HCT116 (cell line): ENCODE data around the gene CAPN3. TPM values are rescaled to one million over a fixed set of nuclear protein-coding genes. Genes with fewer than 3 reads are reported as not detected.

Experiments used
- ATAC-seq: fragments of 200-7000 bp; cut with Tn5 transposase; 2 replicates; pipeline ENCODE4 v1.9.1; 2020; ENCODE audit warnings: mild to moderate bottlenecking, moderate library complexity
- BruUV-seq: library from RNA; stranded (reverse); fragments of 400-500 nt; replicated peaks from 2 replicates; lab custom pipeline; 2021; lab: Mats Ljungman, UMichigan
- CTCF ChIA-PET: fragments of 300-600 bp; sonication (Branson Sonifier 250); formaldehyde crosslinking; loops from one replicate; lab custom pipeline; 2021; ENCODE audit warnings: antibody characterized with exemption; lab: Charles Lee
- POLR2A ChIA-PET: fragments of 300-600, 350-600 bp; sonication (Branson Sonifier 250); formaldehyde crosslinking; loops from one replicate; lab custom pipeline; 2021; ENCODE audit warnings: antibody characterized with exemption; lab: Charles Lee
- RAD21 ChIA-PET, 2 experiments: fragments of 300-600 bp; sonication (Branson Sonifier 250); formaldehyde crosslinking; loops; one replicate each; lab custom pipeline; 2023; ENCODE audit warnings: low total read pairs in 2 of 2; ENCODE audit not compliant: uncharacterized antibody in 2 of 2, unreplicated experiment in 2 of 2, low non-redundant PET in 1 of 2; lab: Charles Lee
- DNase-seq: peaks from one replicate; pipeline ENCODE4 v3.0.0-alpha.2; 2010; ENCODE audit warnings: low read depth, low spot score
- H2AFZ ChIP-seq: fragments of 200-600 bp; shearing (Covaris generic), sonication (generic); 2 replicates; pipeline ENCODE4 v1.6.1; 2017; ENCODE audit warnings: low read depth, mixed run types, mixed read lengths, antibody characterized with exemption, low read length; ENCODE audit not compliant: poor library complexity, severe bottlenecking
- H3K27ac ChIP-seq: 2 replicates; pipeline ENCODE4 v1.5.1; 2012; ENCODE audit warnings: low read depth, low read length
- H3K27me3 ChIP-seq: fragments of 200-600 bp; sonication (generic); 2 replicates; pipeline ENCODE4 v1.6.1; 2016; ENCODE audit warnings: mixed run types, low read length, mixed read lengths; ENCODE audit not compliant: insufficient read depth
- H3K36me3 ChIP-seq, 2 experiments: fragments of 200-500 bp in 1 of 2; fragments of 200-600 bp in 1 of 2; sonication (Bioruptor generic) in 1 of 2; sonication (generic) in 1 of 2; 2 replicates each; pipeline versions ENCODE4 v1.5.1 to v1.6.1; 2014 to 2016; ENCODE audit warnings: low read length in 2 of 2, inconsistent platforms in 1 of 2, mixed read lengths in 1 of 2, mixed run types in 1 of 2; ENCODE audit not compliant: insufficient read depth in 2 of 2, control insufficient read depth in 1 of 2
- H3K4me1 ChIP-seq, 2 experiments: fragments of 200-600 bp in 1 of 2; sonication (generic) in 1 of 2; 2 replicates each; pipeline versions ENCODE4 v1.5.1 to v1.6.1; 2012 to 2017; ENCODE audit warnings: low read length in 2 of 2, inconsistent platforms in 1 of 2, mild to moderate bottlenecking in 1 of 2, mixed read lengths in 1 of 2, mixed run types in 1 of 2, moderate library complexity in 1 of 2; ENCODE audit not compliant: insufficient read depth in 2 of 2, control insufficient read depth in 1 of 2
- H3K4me2 ChIP-seq: fragments of 200-600 bp; sonication (generic); 2 replicates; pipeline ENCODE4 v1.6.1; 2017; ENCODE audit warnings: mixed run types, low read length, mixed read lengths
- H3K4me3 ChIP-seq, 2 experiments: fragments of 200-600 bp in 1 of 2; sonication (generic) in 1 of 2; replicated peaks in 1 of 2; 2 replicates each; pipeline ENCODE4 v1.5.1; 2011 to 2016; ENCODE audit warnings: low read length in 2 of 2, control low read depth in 1 of 2, low read depth in 1 of 2, mild to moderate bottlenecking in 1 of 2, mixed read lengths in 1 of 2, mixed run types in 1 of 2
- H3K79me2 ChIP-seq: fragments of 200-600 bp; sonication (generic); 2 replicates; pipeline ENCODE4 v1.6.1; 2017; ENCODE audit warnings: mild to moderate bottlenecking, mixed run types, low read length, moderate library complexity, mixed read lengths; ENCODE audit not compliant: insufficient read depth
- H3K9ac ChIP-seq: fragments of 200-600 bp; sonication (generic); 2 replicates; pipeline ENCODE4 v1.6.1; 2016; ENCODE audit warnings: low read length, mixed read lengths
- H3K9me2 ChIP-seq: fragments of 200-600 bp; sonication (generic), shearing (Covaris generic); 2 replicates; pipeline ENCODE4 v1.6.1; 2017; ENCODE audit warnings: mixed run types, mild to moderate bottlenecking, moderate library complexity; ENCODE audit not compliant: insufficient read depth
- H3K9me3 ChIP-seq, 2 experiments: fragments of 200-500 bp in 1 of 2; fragments of 200-600 bp in 1 of 2; sonication (Bioruptor generic) in 1 of 2; sonication (generic) in 1 of 2; 2 replicates each; pipeline ENCODE4 v1.6.1; 2014 to 2017; ENCODE audit warnings: low read length in 2 of 2, mixed read lengths in 2 of 2, inconsistent platforms in 1 of 2, low read depth in 1 of 2, mild to moderate bottlenecking in 1 of 2, mixed run types in 1 of 2, moderate library complexity in 1 of 2; ENCODE audit not compliant: control insufficient read depth in 1 of 2, insufficient read depth in 1 of 2
- H4K20me1 ChIP-seq: fragments of 200-600 bp; sonication (generic), shearing (Covaris generic); 2 replicates; pipeline ENCODE4 v1.6.1; 2017; ENCODE audit warnings: mixed run types, mild to moderate bottlenecking, moderate library complexity; ENCODE audit not compliant: insufficient read depth
- CBX3 ChIP-seq: IDR thresholded peaks from 2 replicates; pipeline ENCODE4 v1.6.1; 2012; ENCODE audit warnings: low read depth
- EGR1 ChIP-seq: IDR thresholded peaks from 2 replicates; pipeline ENCODE4 v1.6.1; 2012; ENCODE audit warnings: low read depth
- ELF1 ChIP-seq: IDR thresholded peaks from 2 replicates; pipeline ENCODE4 v1.6.1; 2012; ENCODE audit warnings: low read depth, borderline replicate concordance
- EZH2 ChIP-seq: fragments of 200-600 bp; sonication (generic); IDR thresholded peaks from 2 replicates; pipeline ENCODE4 v1.6.1; 2017; ENCODE audit warnings: antibody characterized with exemption, mixed run types
- EZH2phosphoT487 ChIP-seq: fragments of 200-600 bp; IDR thresholded peaks from 2 replicates; pipeline ENCODE4 v1.6.1; 2018; ENCODE audit warnings: antibody characterized with exemption, borderline replicate concordance
- JUND ChIP-seq: IDR thresholded peaks from 2 replicates; pipeline ENCODE4 v1.6.1; 2012
- RAD21 ChIP-seq: IDR thresholded peaks from 2 replicates; pipeline ENCODE4 v1.6.1; 2012; ENCODE audit warnings: low read depth, mild to moderate bottlenecking
- SP1 ChIP-seq: IDR thresholded peaks from 2 replicates; pipeline ENCODE4 v1.6.1; 2012; ENCODE audit warnings: low read depth
- SRF ChIP-seq: IDR thresholded peaks from 2 replicates; pipeline ENCODE4 v1.6.1; 2012; ENCODE audit warnings: low read depth
- TCF7L2 ChIP-seq: IDR thresholded peaks from 2 replicates; pipeline ENCODE4 v1.7.0; 2011; ENCODE audit warnings: borderline replicate concordance, inconsistent platforms; ENCODE audit not compliant: insufficient read depth, insufficient read length; ENCODE audit errors: extremely low read depth
- YY1 ChIP-seq: IDR thresholded peaks from 2 replicates; pipeline ENCODE4 v1.6.1; 2011; ENCODE audit warnings: low read length, low read depth, moderate library complexity, mild to moderate bottlenecking; ENCODE audit not compliant: insufficient replicate concordance; ENCODE audit errors: extremely low read depth
- ZFX ChIP-seq: fragments of 450-650 bp; IDR thresholded peaks from 2 replicates; pipeline ENCODE4 v1.6.1; 2017
- ZNF274 ChIP-seq: fragments of 200-500 bp; sonication (Bioruptor generic); IDR thresholded peaks from 2 replicates; pipeline ENCODE4 v1.6.1; 2014; ENCODE audit warnings: mild to moderate bottlenecking, low read depth, low read length, inconsistent platforms
- intact Hi-C: fragments of 100-400 bp; cut with micrococcal nuclease; formaldehyde crosslinking; loops from 2 replicates; pipeline ENCODE4 v1.10.0; 2022
- total RNA-seq: library from RNA; stranded (reverse); gene quantifications from one replicate; pipeline ENCODE4 v1.2.1, GENCODE V29; 2021; ENCODE audit not compliant: unreplicated experiment
- TF ChIP-seq, protein P1 (sequence below), 3 experiments: fragments of 200-600 bp in 1 of 3; sonication (generic) in 1 of 3; IDR thresholded peaks in 2 of 3; conservative IDR thresholded peaks in 1 of 3; 2 replicates each; pipeline ENCODE4 v1.5.1; 2012 to 2017; ENCODE audit warnings: low read depth in 2 of 3, low read length in 2 of 3, antibody characterized with exemption in 1 of 3, borderline replicate concordance in 1 of 3, control low read depth in 1 of 3, mild to moderate bottlenecking in 1 of 3, mixed read lengths in 1 of 3, mixed run types in 1 of 3, moderate library complexity in 1 of 3; ENCODE audit not compliant: insufficient read depth in 1 of 3
- TF ChIP-seq, protein P2 (sequence below): IDR thresholded peaks from 2 replicates; pipeline ENCODE4 v1.6.1; 2012
- TF ChIP-seq, protein P3 (sequence below): IDR thresholded peaks from 2 replicates; pipeline ENCODE4 v1.6.1; 2012
- TF ChIP-seq, protein P4 (sequence below): IDR thresholded peaks from 2 replicates; pipeline ENCODE4 v1.6.1; 2012; ENCODE audit warnings: low read depth
- TF ChIP-seq, protein P5 (sequence below): IDR thresholded peaks from 2 replicates; pipeline ENCODE4 v1.6.1; 2011; ENCODE audit warnings: mild to moderate bottlenecking, low read length, moderate library complexity; ENCODE audit not compliant: insufficient replicate concordance; ENCODE audit errors: extremely low read depth

Gene CAPN3
- total RNA-seq, 1 experiment from 2014 or later, result 1.8 TPM

DNA sequence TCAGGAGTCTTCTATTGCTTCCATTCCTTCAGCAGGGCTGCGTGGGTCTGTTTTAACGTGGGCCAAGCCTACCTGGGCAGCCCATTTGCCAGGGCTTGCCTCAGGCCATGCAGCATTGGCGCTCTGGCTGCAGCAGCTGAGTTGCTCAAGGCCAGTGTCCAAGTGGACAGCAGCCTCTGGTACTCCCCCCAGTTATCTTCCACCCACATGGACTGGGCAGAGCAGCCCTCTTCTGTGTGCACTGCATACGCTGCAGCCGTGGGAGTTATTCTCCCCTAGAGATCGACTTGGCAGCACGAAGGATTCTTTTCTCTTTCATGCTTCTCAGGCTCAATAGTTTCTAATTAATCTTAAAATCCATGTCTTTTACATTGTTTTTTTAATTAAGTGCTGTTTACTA is 6.9 kb upstream of the CAPN3 start (continued):
- TF ChIP-seq, protein P1, sequence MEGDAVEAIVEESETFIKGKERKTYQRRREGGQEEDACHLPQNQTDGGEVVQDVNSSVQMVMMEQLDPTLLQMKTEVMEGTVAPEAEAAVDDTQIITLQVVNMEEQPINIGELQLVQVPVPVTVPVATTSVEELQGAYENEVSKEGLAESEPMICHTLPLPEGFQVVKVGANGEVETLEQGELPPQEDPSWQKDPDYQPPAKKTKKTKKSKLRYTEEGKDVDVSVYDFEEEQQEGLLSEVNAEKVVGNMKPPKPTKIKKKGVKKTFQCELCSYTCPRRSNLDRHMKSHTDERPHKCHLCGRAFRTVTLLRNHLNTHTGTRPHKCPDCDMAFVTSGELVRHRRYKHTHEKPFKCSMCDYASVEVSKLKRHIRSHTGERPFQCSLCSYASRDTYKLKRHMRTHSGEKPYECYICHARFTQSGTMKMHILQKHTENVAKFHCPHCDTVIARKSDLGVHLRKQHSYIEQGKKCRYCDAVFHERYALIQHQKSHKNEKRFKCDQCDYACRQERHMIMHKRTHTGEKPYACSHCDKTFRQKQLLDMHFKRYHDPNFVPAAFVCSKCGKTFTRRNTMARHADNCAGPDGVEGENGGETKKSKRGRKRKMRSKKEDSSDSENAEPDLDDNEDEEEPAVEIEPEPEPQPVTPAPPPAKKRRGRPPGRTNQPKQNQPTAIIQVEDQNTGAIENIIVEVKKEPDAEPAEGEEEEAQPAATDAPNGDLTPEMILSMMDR (IDR thresholded peaks at IDR 0.05 in 2 of 3, conservative IDR thresholded peaks at IDR 0.05 in 1 of 3; ENCODE audit: borderline replicate concordance in 1 of 3, insufficient read depth in 1 of 3, low read depth in 2 of 3, low read length in 2 of 3), result no peak
- TF ChIP-seq RAD21 (no peak), CBX3 (no peak)

DNA sequence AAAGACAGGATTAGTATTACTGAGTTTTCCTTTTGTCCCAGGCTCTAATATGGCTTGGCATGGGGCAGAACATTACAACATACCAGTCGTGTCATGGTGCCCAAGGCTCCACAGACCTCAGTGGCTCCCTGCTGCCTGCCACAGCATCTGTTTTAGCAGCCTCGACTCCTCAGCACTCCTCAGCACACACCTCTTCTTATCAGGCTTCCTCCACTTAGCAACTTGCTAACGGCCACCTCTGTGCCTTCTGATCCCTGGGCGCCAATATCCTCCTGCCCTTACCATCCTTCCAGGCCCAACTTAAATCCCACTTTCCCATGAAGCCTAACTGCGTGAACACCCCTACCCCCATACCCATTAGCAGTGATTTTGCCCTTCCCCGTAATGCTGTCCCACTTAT is 6.2 kb upstream of the CAPN3 start:
- H3K4me2 ChIP-seq, result no peak overlapping the region
- ATAC-seq (no peak), DNase-seq (no peak)
- H3K9me2 ChIP-seq, result no peaks in the 10 kb centered on the region
- H3K27ac ChIP-seq, result no peak overlapping the region
- intact Hi-C loops, result no loop called here
- ChIA-PET RAD21 (no interaction called here), POLR2A (no interaction called here), CTCF (no interaction called here)
- no peaks in the 10 kb centered on the region for H3K9me3 ChIP-seq
- no peaks in the 10 kb centered on the region for H3K36me3 ChIP-seq
- H3K79me2 ChIP-seq, result no peaks in the 10 kb centered on the region
- no peak overlapping the region for H3K9ac ChIP-seq
- no TSS peak for BruUV-seq
- H3K4me1 ChIP-seq, result no peaks in the 10 kb centered on the region
- H4K20me1 ChIP-seq, result no peaks in the 10 kb centered on the region
- H3K4me3 ChIP-seq, result no peak overlapping the region
- TF ChIP-seq YY1, result no peak
- TF ChIP-seq ZNF274, result no peak
- TF ChIP-seq JUND, result no peak
- no peak for TF ChIP-seq EZH2
- no peak for TF ChIP-seq TCF7L2
- TF ChIP-seq, protein P2, sequence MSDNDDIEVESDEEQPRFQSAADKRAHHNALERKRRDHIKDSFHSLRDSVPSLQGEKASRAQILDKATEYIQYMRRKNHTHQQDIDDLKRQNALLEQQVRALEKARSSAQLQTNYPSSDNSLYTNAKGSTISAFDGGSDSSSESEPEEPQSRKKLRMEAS, result no peak
- no peak for TF ChIP-seq ELF1
- TF ChIP-seq, protein P3, sequence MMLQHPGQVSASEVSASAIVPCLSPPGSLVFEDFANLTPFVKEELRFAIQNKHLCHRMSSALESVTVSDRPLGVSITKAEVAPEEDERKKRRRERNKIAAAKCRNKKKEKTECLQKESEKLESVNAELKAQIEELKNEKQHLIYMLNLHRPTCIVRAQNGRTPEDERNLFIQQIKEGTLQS, result no peak
- no peak for TF ChIP-seq SRF
- TF ChIP-seq SP1, result no peak
- no peak for TF ChIP-seq ZFX
- no peak for TF ChIP-seq EZH2phosphoT487
- TF ChIP-seq, protein P4, sequence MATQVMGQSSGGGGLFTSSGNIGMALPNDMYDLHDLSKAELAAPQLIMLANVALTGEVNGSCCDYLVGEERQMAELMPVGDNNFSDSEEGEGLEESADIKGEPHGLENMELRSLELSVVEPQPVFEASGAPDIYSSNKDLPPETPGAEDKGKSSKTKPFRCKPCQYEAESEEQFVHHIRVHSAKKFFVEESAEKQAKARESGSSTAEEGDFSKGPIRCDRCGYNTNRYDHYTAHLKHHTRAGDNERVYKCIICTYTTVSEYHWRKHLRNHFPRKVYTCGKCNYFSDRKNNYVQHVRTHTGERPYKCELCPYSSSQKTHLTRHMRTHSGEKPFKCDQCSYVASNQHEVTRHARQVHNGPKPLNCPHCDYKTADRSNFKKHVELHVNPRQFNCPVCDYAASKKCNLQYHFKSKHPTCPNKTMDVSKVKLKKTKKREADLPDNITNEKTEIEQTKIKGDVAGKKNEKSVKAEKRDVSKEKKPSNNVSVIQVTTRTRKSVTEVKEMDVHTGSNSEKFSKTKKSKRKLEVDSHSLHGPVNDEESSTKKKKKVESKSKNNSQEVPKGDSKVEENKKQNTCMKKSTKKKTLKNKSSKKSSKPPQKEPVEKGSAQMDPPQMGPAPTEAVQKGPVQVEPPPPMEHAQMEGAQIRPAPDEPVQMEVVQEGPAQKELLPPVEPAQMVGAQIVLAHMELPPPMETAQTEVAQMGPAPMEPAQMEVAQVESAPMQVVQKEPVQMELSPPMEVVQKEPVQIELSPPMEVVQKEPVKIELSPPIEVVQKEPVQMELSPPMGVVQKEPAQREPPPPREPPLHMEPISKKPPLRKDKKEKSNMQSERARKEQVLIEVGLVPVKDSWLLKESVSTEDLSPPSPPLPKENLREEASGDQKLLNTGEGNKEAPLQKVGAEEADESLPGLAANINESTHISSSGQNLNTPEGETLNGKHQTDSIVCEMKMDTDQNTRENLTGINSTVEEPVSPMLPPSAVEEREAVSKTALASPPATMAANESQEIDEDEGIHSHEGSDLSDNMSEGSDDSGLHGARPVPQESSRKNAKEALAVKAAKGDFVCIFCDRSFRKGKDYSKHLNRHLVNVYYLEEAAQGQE, result no peak
- TF ChIP-seq, protein P5, sequence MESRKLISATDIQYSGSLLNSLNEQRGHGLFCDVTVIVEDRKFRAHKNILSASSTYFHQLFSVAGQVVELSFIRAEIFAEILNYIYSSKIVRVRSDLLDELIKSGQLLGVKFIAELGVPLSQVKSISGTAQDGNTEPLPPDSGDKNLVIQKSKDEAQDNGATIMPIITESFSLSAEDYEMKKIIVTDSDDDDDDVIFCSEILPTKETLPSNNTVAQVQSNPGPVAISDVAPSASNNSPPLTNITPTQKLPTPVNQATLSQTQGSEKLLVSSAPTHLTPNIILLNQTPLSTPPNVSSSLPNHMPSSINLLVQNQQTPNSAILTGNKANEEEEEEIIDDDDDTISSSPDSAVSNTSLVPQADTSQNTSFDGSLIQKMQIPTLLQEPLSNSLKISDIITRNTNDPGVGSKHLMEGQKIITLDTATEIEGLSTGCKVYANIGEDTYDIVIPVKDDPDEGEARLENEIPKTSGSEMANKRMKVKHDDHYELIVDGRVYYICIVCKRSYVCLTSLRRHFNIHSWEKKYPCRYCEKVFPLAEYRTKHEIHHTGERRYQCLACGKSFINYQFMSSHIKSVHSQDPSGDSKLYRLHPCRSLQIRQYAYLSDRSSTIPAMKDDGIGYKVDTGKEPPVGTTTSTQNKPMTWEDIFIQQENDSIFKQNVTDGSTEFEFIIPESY, result no peak
- no peak for TF ChIP-seq CBX3
- TF ChIP-seq EGR1, result no peak
- H3K27me3 ChIP-seq, result no peaks in the 10 kb centered on the region
- H2AFZ ChIP-seq, result no peak overlapping the region
